ENCODE data around the gene RASSF5.

The RASSF5 gene

DNA sequence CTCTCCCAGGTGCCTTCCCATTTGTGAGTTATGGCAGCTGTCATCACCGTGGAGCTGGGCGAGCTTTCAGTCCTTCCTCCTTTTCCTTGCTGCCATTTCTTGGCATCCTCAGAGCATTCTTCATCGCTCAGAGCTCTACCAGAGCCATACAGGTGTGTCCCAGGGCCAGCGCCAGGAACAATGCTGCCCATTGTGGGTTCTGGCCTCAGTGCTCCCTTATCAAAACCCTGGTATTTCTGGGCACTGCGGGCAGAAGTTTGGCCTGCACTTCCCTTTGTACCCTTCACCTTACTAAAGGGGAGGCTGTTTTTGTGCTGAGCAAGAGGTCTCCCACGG is 28.5 kb downstream of the RASSF5 start:
- H3K4me1 ChIP-seq (ENCODE audit: low read length): peaks cover 13% of the 10 kb centered on the region
- H3K27ac ChIP-seq (ENCODE audit: low read length): no peak overlapping the region
- H3K27me3 ChIP-seq (ENCODE audit: low read depth, low read length): no peaks in the 10 kb centered on the region
- no peak overlapping the region for H3K4me3 ChIP-seq (ENCODE audit: low read length)
- no peak overlapping the region for H3K9ac ChIP-seq (ENCODE audit: low read length)
- H2AFZ ChIP-seq (ENCODE audit: low read depth, low read length): no peak overlapping the region
- no peaks in the 10 kb centered on the region for H3K36me3 ChIP-seq (replicated peaks; ENCODE audit: low read depth, low read length)
- H4K20me1 ChIP-seq (ENCODE audit: insufficient read depth, low read length): no peaks in the 10 kb centered on the region
- H3K4me2 ChIP-seq (ENCODE audit: low read length): no peak overlapping the region
- H3K9me3 ChIP-seq (ENCODE audit: insufficient read depth, low read length): no peaks in the 10 kb centered on the region
- no peaks in the 10 kb centered on the region for H3K79me2 ChIP-seq (ENCODE audit: low read length)
- TF ChIP-seq, protein P1, sequence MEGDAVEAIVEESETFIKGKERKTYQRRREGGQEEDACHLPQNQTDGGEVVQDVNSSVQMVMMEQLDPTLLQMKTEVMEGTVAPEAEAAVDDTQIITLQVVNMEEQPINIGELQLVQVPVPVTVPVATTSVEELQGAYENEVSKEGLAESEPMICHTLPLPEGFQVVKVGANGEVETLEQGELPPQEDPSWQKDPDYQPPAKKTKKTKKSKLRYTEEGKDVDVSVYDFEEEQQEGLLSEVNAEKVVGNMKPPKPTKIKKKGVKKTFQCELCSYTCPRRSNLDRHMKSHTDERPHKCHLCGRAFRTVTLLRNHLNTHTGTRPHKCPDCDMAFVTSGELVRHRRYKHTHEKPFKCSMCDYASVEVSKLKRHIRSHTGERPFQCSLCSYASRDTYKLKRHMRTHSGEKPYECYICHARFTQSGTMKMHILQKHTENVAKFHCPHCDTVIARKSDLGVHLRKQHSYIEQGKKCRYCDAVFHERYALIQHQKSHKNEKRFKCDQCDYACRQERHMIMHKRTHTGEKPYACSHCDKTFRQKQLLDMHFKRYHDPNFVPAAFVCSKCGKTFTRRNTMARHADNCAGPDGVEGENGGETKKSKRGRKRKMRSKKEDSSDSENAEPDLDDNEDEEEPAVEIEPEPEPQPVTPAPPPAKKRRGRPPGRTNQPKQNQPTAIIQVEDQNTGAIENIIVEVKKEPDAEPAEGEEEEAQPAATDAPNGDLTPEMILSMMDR (IDR thresholded peaks at IDR 0.05; ENCODE audit: low read depth, low read length): no peak
- no peak for TF ChIP-seq EZH2phosphoT487 (IDR thresholded peaks at IDR 0.05; ENCODE audit: low read depth)

DNA sequence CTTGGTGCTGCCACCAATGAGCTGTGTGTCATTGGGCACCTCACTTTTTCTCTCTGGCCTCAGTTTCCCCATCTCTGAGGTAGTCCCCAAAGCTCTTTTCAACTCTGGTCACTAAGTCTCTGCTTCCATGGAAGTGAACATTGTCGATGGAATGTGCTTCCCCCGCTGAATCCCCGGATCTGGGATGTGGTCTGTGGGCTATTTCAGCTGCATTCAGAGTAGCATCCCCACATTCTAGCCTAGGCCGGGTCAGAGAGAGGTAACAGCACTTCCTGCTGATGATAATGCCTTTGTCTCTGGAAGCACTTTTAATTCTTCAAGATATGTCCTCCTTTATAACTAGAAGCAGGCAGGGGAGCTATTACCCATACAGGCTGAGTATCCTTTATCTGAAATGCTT is 29.8 kb downstream of the RASSF5 start:
- H2AFZ ChIP-seq (ENCODE audit: low read depth, low read length): no peak overlapping the region
- H3K4me1 ChIP-seq (ENCODE audit: low read length): peaks cover 13% of the 10 kb centered on the region
- no peaks in the 10 kb centered on the region for H3K79me2 ChIP-seq (ENCODE audit: low read length)
- no peaks in the 10 kb centered on the region for H3K27me3 ChIP-seq (ENCODE audit: low read depth, low read length)
- no peak overlapping the region for H3K4me3 ChIP-seq (ENCODE audit: low read length)
- H3K9me3 ChIP-seq (ENCODE audit: insufficient read depth, low read length): no peaks in the 10 kb centered on the region
- H3K27ac ChIP-seq (ENCODE audit: low read length): no peak overlapping the region
- no peaks in the 10 kb centered on the region for H4K20me1 ChIP-seq (ENCODE audit: insufficient read depth, low read length)
- no peaks in the 10 kb centered on the region for H3K36me3 ChIP-seq (replicated peaks; ENCODE audit: low read depth, low read length)
- TF ChIP-seq, protein P1 (IDR thresholded peaks at IDR 0.05; ENCODE audit: low read depth, low read length): no peak
- no peak for TF ChIP-seq EZH2phosphoT487 (IDR thresholded peaks at IDR 0.05; ENCODE audit: low read depth)
- H3K4me2 ChIP-seq (ENCODE audit: low read length): no peak overlapping the region
- H3K9ac ChIP-seq (ENCODE audit: low read length): no peak overlapping the region

DNA sequence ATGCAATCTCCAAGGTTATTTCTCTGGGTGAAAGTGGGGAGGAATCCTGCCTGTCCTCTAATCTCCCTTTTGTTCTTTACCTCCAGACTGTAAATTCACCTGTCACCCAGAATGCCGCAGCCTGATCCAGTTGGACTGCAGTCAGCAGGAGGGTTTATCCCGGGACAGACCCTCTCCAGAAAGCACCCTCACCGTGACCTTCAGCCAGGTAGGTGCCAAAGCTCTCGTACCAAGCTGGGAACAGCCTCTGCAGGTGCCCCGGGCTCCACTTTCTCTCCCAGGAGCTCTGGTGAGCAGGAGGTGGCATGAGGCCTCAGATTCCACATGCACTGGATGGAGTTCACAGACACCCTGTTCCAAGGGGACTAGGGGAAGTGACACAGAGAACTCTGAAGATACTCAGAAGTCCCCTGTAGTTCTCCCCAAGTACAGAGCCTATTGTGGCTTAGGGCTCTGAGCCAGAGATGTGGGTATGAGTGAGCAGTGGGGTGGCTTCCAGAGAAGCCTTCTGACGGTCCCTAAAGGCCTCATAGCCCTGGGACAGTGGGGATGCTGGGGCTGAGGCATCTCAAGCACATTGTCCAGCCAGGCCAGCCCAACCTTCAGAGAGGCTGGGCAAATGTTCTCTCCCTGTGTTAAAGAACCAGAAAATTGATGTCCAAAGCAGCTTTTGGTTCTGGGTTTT is 30.9 kb downstream of the RASSF5 start:
- no peak overlapping the region for H3K9ac ChIP-seq (ENCODE audit: low read length)
- no peak overlapping the region for H3K4me3 ChIP-seq (ENCODE audit: low read length)
- H2AFZ ChIP-seq (ENCODE audit: low read depth, low read length): no peak overlapping the region
- no peaks in the 10 kb centered on the region for H3K9me3 ChIP-seq (ENCODE audit: insufficient read depth, low read length)
- H3K36me3 ChIP-seq (replicated peaks; ENCODE audit: low read depth, low read length): no peaks in the 10 kb centered on the region
- TF ChIP-seq, protein P1 (IDR thresholded peaks at IDR 0.05; ENCODE audit: low read depth, low read length): no peak
- TF ChIP-seq EZH2phosphoT487 (IDR thresholded peaks at IDR 0.05; ENCODE audit: low read depth): no peak
- H3K4me1 ChIP-seq (ENCODE audit: low read length): peaks cover 13% of the 10 kb centered on the region
- no peak overlapping the region for H3K27ac ChIP-seq (ENCODE audit: low read length)
- no peak overlapping the region for H3K4me2 ChIP-seq (ENCODE audit: low read length)
- no peaks in the 10 kb centered on the region for H4K20me1 ChIP-seq (ENCODE audit: insufficient read depth, low read length)
- H3K27me3 ChIP-seq (ENCODE audit: low read depth, low read length): no peaks in the 10 kb centered on the region
- H3K79me2 ChIP-seq (ENCODE audit: low read length): no peaks in the 10 kb centered on the region

DNA sequence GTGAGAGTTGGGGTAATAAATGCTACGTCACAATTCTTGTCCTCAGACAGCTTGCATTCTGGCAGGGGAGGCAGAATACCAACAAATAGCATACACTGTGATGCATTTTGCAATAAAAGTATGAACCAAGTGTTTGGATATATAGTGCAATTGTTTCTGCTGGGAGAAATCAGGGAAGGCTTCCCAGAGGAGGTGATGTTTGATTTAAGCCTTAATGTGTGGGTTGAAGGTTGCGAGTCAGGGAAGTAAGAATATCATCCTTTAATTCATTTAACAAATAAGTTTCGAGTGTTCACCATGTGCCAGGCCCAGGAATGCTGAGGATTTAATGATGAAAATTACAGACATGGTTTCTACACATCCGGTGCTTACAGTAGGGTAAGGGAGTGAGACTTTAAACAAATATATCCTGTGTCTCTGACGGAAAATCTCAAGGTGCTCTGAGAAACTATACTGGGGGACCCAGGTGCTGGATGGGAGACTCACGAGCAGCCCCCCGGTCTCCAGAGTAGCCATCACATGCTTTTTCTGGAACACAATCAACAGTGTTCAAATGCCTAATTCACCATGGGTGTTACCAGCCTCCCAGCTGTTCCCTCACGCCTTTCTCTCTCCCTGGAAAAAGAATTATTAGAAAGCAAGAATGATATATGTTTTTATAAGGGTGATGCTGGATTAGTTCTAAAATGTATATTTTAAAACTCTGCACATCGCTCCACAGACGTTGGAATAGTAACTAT is 31.7 kb downstream of the RASSF5 start:
- peaks cover 13% of the 10 kb centered on the region for H3K4me1 ChIP-seq (ENCODE audit: low read length)
- H3K79me2 ChIP-seq (ENCODE audit: low read length): no peaks in the 10 kb centered on the region
- no peak overlapping the region for H3K4me3 ChIP-seq (ENCODE audit: low read length)
- H2AFZ ChIP-seq (ENCODE audit: low read depth, low read length): no peak overlapping the region
- no peak for TF ChIP-seq EZH2phosphoT487 (IDR thresholded peaks at IDR 0.05; ENCODE audit: low read depth)
- TF ChIP-seq, protein P1 (IDR thresholded peaks at IDR 0.05; ENCODE audit: low read depth, low read length): no peak
- H3K36me3 ChIP-seq (replicated peaks; ENCODE audit: low read depth, low read length): no peaks in the 10 kb centered on the region
- no peaks in the 10 kb centered on the region for H4K20me1 ChIP-seq (ENCODE audit: insufficient read depth, low read length)
- no peak overlapping the region for H3K4me2 ChIP-seq (ENCODE audit: low read length)
- no peak overlapping the region for H3K27ac ChIP-seq (ENCODE audit: low read length)
- H3K9ac ChIP-seq (ENCODE audit: low read length): no peak overlapping the region
- no peaks in the 10 kb centered on the region for H3K27me3 ChIP-seq (ENCODE audit: low read depth, low read length)
- no peaks in the 10 kb centered on the region for H3K9me3 ChIP-seq (ENCODE audit: insufficient read depth, low read length)
